HG03575 (cell line): ENCODE measurements around the gene PMEPA1.

Source experiments
- ATAC-seq: cut with Tn5 transposase; IDR thresholded peaks from one replicate; pipeline ENCODE4 v1.9.1; 2021; ENCODE audit not compliant: unreplicated experiment, insufficient number of reproducible peaks, low FRiP score; ENCODE audit errors: extremely low read depth

PMEPA1 gene

DNA sequence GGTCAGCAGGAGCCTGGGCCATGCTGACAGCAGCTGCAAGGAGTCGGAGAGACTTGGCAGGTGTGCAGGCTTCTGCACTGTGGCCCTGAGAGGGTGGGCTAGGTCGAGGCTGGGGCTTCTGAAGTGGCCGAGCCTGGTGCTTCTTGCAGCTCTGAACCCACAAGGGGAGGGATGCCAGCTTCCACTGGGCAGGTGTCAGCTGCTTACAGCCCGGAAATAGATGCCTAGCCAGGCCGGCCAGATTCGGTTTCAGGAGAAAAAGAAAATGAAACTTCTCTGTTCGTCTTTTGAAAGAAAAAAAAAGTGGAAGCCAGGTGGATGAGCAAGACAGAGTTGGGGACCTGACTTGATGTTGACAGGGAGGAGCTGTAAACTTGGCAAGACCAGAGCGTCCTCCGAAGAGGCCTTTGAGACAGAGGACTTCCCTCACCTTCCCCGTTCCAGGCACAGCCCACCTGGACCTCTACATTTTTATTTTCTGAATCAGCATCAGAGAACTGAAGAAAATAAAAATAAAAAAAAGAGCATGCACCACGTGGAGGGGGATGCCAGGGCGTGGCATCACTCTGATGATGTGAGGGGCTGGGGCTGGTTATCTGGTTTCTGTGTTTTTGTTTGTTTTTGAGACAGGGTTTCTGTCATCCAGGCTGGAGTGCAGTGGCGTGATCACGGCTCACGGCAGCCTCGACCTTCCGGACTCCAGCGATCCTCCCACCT lies 89.4 kb downstream of the PMEPA1 start, which contains the start of gene ZBP1:
ZBP1 (minus strand) TSS at position 153 of the 717 bp plus-strand sequence; CDS start at position 22, 131 bp downstream.
- ATAC-seq: no peak

DNA sequence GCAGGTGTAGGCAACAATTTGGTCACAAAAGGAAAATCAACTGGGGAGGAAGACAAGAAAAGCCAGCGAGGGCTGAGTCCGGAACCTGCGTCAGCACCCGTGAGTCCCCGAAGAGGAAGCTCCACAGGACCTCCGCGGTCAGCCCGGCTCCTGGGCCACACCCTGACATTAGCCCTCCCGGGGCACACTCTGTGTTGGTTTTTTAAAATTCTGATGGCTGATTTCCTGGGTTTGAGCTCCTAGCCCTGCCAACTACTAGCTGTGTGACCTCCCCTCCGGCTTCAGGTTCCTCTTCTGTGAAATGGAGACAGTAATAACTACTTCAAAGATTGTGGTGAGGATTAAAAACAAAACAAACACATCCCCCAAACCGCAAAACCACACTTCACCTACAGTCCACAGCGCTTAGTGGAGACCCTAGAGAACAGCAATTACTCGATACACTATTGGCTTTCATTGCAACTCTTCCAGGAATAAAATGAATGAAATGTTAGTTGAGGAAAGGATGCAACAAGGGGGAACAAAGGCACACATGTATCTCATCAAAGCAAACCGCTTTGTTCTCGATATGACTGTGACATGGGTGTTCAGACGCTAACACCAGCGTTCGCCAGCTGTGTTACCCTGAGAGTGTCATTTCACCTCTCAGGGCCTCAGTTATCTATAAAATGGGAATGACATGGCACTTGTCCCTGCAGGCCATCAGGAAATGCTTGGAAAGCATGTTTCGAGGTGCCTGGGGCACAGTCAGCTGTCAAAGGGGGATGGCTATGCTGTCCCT lies 90.6 kb downstream of the PMEPA1 start:
- ATAC-seq: peak; percentile 38

DNA sequence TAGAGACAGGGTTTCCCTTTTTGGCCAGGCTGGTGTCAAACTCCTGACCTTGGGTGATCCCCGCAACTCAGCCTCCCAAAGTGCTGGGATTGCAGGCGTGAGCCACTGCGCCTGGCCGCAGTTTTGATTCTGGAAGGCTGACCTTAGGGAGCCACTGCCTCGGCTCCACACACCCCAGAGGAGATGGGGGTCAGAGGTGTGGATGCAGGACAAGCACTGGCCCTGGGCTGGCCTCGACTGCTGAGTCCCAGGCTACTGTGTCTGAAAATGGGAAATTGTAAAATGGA lies 91.1 kb downstream of the PMEPA1 start:
- ATAC-seq: no peak

DNA sequence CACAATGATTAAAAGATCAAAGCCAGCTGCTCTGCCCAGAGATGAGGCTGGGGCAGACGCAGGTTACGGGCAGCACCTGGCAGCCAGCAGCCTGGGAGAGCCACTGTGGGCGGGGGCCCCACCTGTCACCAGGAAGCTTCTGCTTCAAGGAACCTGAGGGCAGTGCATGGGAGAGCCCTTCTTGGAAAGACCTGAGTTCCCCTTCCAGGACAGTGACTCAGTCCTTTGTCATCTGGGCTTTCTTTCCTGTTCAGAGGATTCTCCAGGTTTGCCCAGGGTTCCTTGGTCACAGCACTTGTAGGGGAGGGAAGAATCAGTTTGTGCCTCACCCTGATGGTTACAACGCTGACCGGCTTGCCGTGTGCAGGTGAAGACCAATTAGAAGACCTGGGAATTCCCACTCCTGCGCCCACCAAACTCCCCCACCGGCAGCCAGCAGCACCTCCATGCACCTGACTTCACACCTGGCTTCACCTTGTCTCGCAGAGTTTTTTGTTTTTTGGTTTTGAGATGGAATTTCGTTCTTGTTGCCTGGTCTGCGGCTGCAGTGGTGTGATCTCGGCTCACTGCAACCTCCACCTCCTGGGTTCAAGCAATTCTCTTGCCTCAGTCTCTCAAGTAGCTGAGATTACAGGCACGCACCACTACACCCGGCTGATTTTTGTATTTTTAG lies 91.6 kb downstream of the PMEPA1 start:
- no peak for ATAC-seq

DNA sequence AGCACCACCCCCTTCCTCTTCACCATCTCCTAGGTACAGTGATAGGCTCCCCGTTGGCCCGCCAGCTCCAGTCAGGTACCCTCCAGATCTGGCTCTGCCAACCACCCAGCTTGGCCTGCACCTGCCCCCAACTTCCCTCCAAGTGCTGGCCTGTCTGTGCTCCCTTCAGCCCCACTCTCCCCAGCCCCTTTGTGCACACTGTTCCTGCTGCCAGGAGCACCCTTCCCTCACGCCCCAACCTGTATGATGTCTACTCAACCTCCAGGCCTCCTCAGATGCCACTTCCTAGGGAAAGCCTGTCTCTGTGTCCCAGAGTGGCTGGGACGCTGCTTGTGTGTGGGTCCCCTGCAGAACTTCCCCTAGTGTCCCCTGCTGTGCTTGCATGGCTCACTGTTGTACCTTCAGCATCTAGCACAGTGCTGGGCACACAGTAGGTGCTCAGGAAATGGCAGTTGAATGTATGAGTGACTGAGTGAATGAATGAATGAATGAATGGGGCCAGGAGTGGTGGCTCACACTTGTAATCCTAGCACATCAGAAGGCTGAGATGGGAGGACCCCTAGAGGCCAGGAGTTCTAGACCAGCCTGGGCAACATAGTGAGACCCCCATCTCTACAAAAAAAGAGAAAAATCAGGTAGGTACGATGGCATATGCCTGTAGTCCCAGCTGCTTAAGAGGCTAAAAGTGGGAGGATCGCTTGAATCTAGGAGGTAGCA lies 92.6 kb downstream of the PMEPA1 start:
- ATAC-seq: no peak

DNA sequence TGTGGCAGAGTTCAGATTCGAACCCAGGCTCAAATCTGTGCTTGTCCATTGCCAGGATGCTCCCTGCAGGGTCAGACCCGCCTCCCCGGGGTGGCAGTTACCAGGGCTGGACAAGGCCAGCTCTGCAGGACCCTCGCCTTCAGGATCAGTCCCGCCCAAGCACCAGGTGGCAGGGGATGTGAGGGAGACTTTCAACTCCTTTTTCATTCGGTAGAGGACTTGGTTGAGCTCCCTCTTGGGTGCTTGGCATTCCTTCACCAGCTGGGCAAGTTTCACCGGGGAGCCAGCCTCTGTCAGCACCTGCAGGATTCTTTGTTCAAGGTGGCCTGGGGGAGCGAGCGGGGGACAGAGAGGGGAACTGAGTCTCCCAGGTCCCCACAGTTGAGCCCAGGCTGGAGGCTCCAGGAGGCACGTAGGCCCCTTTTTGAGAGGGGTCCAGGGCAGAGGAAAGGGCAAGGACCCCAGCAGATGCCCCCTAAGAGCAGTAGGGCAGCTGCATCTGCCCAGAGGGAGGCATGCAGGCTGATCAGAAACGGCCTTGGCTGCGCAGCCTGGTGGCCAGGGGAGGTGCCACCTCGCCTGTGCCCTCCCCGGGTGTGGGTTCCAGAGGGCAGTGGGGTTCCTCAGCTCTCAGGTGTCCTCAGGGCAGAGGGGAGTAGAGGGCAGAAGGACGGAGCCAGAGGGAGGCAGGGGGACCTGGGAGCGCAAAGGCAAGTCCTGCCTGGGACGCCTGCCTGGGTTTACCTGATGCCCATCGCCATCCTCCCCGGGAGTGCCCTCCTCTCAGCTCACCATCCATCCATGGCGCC lies 93.5 kb downstream of the PMEPA1 start:
- ATAC-seq: no peak

DNA sequence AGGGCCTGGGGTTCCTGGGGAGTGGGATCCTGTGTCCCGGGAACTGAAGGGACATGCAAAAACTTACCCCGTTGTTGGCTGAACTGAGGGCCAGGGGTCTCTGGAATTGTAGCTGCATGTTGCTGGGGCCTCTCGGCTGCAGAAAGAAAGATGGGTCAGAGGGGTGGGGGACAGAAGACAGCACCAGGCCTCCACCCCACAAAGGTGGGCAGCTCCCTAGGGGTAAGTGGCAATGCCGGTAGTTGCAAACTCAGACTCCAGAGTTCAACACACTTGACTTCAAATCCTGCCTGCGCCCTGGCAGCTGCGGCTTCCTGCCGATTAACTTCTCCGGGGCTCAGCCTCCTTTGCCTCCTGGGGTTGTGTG lies 94.4 kb downstream of the PMEPA1 start:
- ATAC-seq: no peak

DNA sequence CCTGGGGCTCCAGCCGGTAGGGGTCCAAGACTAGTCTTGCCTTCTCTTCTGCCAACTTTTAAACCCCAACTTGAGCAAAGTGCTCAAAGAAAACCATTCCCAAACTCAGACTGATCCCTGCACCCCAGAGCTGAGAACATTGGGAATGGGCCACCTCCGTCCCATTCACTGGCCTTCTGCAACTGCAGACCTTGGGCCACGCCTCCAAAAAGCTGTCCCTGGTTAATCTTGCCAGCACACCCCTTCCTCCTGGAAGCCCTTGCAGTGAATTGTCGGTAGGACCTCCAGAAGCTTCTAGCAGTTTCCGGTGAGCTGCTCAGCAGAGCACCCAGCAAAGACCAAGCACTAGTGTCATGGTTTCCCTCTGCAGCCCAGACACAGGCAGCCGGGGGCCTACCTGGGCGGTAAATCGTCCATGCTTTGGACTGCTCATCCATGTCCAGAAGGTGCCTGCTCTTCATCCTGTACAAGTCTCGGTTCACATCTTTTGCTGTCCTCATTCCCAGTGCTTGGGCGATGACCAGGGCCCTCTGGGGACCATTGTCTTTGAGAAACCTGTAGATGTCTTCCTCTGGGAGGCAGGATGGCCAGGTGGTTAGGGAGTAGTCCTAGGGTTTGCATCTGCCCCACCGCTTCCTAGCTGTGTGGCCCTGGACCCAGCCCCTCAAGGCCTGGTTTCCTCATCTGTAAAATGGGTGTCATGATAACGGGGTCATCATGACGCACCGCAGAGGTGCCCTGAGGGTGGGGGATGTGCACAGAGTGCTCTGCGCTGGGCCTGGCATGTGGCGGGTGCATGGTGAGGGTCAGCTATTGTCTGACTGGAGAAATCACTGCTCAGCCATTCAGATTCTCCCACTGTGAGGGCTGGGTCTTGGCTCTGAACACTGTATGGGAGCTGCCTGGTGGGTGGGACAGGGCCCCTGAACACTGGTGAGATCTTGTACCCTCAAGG lies 95.0 kb downstream of the PMEPA1 start:
- no peak for ATAC-seq

DNA sequence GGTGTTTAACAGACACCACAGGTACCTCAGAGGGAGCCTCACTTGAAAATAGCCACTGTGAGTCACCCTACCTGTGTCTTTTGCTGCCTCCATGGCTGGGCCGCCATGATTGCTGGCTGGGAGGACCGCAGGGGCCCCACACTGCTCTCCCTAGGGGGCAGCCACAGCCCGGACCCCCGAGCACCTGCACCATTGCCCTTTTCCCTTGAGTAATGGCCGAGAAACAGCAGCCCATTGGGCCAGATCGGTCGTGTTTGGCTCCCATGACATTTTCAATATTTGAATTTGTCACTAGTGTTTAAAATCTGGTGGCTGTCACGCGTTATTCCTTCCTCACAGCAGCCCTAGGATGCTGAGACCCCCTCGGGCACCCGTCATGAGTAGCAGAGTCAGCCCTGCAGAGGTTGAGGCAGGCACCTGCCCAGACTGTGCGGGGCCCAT lies 96.3 kb downstream of the PMEPA1 start:
- no peak for ATAC-seq

DNA sequence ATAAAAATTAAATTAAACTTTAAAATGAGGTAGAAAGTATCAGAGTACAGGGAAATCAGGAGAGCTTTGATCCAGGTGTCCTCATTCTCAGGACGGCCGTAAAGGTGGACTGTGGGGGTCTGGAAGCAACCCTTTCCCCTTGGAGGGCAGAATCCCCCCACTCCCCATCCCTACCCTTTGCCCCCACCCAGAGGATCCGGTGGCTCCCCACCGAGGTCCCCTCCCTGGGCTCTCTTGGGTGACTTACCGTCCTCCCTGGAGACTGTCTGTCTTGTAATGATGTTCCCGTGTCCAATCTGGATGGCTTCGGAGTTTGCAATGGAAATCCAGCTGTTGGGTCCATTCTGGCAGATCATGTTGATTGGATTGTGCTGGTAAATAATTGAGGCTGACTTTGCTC lies 96.9 kb downstream of the PMEPA1 start:
- no peak for ATAC-seq

DNA sequence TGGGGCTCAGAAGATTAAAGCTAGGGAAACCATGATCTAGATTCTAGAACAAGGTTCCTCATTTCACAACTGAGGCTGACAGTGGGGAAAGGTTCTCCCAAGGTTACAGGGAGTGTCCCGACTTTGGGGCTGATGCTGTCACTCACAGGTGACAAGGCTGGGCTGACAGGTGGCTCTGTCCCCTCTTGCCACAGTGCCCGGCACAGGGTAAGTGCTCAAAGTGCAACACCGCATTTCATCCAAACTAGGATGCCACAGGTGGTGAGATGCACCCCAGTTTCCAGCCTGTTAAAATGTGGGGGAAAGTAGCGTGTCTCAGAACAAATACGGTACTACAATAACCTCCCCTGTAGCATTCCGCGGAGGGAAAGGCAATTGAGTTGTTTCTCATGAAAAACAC lies 97.4 kb downstream of the PMEPA1 start:
- ATAC-seq: no peak

DNA sequence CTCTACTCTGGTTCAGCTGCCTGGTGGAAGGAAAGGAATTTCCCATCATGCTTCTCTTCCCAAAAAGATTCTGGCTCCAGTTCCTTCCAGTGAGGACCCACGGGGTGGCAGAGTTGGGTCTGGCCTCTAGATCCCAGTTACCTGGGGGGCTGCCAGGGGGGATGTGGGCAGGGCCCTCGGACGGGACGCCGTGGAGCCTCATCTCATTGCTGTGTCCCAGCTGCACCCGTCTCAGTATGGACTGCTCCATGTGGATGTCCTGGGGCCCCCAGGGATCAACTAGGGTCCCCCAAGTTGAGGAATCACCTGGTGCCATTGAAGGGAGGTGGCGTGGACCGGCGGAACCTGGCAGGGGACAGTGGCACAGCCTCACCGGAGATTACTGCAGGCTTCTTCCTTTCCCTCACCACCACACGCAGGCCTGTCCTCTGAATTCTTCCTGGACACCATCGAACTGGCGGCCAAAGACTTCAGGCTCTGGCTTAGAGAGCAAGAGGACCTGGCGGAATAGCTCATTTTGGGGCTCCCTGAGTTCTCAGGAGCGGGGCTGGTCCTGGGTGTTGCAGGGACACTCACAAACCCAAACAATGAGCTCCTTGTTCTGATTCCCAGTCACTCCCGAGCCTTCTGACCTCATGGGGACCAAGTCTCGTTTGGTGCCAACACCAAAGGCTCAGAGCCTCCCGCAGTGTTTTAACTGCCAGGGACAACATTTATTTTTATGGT lies 98.1 kb downstream of the PMEPA1 start:
- no peak for ATAC-seq

DNA sequence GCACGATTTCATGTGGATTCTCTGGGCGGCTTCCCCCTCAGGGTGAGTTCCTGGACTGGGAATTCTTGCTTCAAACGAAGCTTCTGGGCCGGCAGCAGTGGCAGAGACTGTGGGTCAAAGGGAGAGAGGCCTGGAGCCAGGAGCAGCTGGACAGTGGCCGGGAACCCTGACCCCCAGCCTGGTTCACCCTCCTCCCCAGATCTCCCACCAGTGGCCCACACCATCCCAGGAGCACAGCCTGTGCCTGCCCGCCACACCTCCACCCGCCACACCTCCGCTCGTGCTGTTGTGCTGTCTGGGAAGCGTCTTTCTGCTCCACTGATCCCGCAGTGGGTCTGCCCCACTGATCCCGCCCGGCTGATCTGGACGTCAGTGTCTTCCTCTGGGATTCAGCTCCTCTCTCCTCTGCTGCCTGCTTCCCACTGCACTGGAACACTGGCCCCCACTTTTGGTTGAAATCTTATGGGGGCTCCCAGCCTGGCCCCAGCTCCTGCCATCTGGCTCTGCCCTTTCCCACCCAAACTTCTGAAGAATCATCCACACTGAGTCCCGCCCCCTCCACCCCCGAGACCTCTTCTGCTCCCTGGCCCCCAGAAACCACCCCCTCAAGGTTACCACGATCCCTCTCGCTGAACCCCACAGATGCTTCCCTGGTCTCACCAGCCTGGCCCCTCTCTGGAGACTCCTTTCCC lies 99.4 kb downstream of the PMEPA1 start:
- ATAC-seq: no peak

DNA sequence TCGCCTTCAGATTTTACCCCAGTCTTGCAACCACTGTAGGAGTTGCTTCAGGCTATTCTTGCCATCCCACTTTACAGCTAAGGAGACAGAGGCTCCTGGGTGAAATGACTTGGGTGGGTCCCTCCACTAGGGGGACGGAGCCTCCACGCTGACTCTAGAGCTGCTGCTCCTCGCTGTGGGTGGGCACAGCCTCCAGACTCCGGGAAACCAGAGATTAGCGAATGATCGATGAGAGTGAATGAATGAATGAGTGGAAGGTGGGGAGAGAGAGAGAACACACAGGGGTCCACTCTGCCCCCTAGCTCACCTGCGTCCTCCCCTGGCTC lies 100.0 kb downstream of the PMEPA1 start:
- ATAC-seq: no peak

DNA sequence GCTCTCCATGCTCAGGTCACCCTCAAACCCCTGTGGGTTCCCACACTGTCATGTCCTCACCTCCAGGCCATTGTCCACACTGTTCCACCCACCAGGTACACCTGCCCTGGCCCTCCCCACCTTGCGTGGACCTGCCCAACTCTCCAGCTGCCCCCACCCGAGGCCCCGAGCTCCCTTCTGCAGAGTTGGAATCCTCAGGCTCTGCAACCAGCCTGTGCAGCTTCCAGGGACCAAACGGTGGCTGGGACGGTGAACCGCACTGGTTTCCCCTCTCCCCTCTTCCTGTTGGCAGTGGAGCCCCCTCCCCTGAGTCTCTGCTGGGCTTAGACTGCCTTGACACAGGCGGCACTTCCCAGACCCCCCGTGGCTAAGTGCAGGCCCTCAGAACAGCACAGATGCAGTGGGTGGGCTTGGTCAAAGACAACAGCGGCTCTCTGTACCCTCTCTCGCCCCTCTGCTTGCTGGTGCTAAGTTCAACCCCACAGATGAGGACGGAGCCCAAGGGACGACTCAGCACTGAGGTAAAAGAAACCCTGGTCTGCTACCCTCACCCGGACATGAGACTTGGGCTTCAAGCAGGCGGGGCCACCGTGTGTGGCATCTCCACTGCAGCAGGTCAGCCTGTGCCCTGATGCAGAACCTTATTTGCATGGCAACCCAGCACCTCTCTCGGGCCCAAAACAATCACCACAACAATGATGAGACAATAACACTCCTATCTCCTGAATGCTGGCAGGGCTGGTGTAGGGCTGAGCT lies 100.6 kb downstream of the PMEPA1 start:
- ATAC-seq: no peak

DNA sequence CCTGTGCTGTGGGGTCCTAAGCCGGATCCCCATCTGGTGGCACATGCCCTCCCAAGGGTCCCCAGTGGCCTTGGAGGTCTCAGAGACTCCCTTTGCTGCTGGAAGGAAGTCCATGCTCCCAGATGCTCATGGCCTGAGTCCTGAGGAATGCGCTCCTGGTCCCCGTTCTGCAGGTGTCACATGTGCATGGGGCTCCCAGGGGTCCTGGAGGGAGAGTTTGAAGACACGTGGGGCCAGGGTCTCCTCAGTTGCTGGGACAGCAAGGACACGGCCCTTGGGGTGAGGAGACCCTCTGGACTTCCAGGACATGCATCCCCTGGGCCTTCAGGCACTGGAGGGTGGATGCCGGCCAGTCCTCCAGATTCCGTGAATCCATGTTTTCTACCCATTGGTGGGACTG lies 101.3 kb downstream of the PMEPA1 start:
- ATAC-seq: no peak
